Activated T-cell treated with anti-CD3 and anti-CD28 coated beads, Interleukin-2, amount 50 U/mL, for 4 hours (primary cell): ENCODE measurements around the gene GPR39. TPM values are rescaled to one million over a fixed set of nuclear protein-coding genes. Genes with fewer than 3 reads are reported as not detected.

Source experiments
- ATAC-seq, 2 donors: fragments of 200-7000 bp; cut with Tn5 transposase; one replicate each; pipeline ENCODE4 v1.10.0; 2021
- DNase-seq: peaks from one replicate; pipeline ENCODE4 v3.0.0-alpha.2; 2020
- H3K27me3 Mint-ChIP-seq: one replicate; pipeline ENCODE4 v1.8.0; 2021; ENCODE audit warnings: low read depth, mixed read lengths
- H3K36me3 Mint-ChIP-seq: one replicate; pipeline ENCODE4 v1.8.0; 2022; ENCODE audit warnings: mixed read lengths; ENCODE audit not compliant: insufficient read depth
- H3K4me1 Mint-ChIP-seq: one replicate; pipeline ENCODE4 v1.8.0; 2021; ENCODE audit warnings: low read depth, mixed read lengths
- H3K4me3 Mint-ChIP-seq: one replicate; pipeline ENCODE4 v1.8.0; 2021; ENCODE audit warnings: mild to moderate bottlenecking, moderate library complexity, mixed read lengths
- H3K9me3 Mint-ChIP-seq: one replicate; pipeline ENCODE4 v1.8.0; 2021; ENCODE audit warnings: mixed read lengths
- total RNA-seq, 3 donors: library from RNA; stranded (reverse); gene quantifications; one replicate each; pipeline ENCODE4 v1.2.1, GENCODE V29; 2021

GPR39 gene
- total RNA-seq, 3 donors from 2014 or later = not detected

DNA sequence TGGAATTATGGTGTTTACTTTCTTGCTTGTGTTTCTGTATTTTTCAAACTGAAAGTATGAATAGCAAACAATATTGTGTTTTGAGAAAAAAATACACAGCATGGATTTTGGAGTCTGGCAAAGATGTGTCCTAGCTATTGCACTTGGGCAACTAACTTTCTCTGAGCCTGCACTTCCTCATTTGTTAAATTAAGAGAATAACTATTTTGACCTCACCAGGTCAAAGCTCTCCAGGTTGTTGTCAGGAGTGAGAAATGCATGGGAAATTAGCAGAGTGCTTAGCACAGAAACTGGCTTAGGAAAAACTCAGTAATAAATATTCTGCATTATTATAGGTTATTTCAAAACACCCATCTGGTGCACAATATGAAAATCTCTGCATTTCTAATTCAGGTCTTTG, 225.2 kb downstream of the GPR39 start:
- DNase-seq (no peak), ATAC-seq (no peak)
- H3K27me3 Mint-ChIP-seq = no peaks in the 10 kb centered on the region
- no peaks in the 10 kb centered on the region for H3K36me3 Mint-ChIP-seq
- H3K4me3 Mint-ChIP-seq = no peak overlapping the region
- no peaks in the 10 kb centered on the region for H3K4me1 Mint-ChIP-seq
- H3K9me3 Mint-ChIP-seq = no peaks in the 10 kb centered on the region

DNA sequence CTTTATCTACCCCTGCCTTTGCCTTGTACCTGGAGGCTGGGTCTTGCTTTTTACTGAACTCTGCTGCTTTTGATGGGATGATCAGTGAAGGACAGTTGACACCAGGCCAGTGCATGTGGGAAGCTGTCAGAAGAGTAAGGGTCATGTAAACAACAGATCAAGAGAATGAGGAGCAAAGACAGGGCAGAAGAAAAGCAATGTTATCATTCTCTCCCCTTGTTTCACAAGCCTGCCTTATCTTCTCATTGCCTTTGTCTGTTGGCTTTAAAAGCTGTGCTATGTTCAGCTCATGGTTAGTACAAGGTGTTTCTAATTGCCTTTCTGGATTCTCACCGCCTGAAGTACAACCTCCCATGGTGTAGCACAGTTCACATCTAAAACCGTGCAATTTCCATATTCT, 225.8 kb downstream of the GPR39 start:
- peaks cover 1% of the 10 kb centered on the region for H3K27me3 Mint-ChIP-seq
- no peak for DNase-seq
- H3K36me3 Mint-ChIP-seq = no peaks in the 10 kb centered on the region
- no peaks in the 10 kb centered on the region for H3K9me3 Mint-ChIP-seq
- no peak overlapping the region for H3K4me3 Mint-ChIP-seq
- ATAC-seq = no peak
- H3K4me1 Mint-ChIP-seq = no peaks in the 10 kb centered on the region

- DNase-seq (no peak), ATAC-seq (no peak)
- Mint-ChIP-seq H3K9me3 (no peaks in the 10 kb centered on the region), H3K4me3 (no peak overlapping the region), H3K27me3 (peaks cover 1% of the 10 kb centered on the region), H3K4me1 (no peaks in the 10 kb centered on the region), H3K36me3 (no peaks in the 10 kb centered on the region)
Measured at GRCh38 chr2:132645176-132645575, 228.6 kb downstream of the GPR39 start.

DNA sequence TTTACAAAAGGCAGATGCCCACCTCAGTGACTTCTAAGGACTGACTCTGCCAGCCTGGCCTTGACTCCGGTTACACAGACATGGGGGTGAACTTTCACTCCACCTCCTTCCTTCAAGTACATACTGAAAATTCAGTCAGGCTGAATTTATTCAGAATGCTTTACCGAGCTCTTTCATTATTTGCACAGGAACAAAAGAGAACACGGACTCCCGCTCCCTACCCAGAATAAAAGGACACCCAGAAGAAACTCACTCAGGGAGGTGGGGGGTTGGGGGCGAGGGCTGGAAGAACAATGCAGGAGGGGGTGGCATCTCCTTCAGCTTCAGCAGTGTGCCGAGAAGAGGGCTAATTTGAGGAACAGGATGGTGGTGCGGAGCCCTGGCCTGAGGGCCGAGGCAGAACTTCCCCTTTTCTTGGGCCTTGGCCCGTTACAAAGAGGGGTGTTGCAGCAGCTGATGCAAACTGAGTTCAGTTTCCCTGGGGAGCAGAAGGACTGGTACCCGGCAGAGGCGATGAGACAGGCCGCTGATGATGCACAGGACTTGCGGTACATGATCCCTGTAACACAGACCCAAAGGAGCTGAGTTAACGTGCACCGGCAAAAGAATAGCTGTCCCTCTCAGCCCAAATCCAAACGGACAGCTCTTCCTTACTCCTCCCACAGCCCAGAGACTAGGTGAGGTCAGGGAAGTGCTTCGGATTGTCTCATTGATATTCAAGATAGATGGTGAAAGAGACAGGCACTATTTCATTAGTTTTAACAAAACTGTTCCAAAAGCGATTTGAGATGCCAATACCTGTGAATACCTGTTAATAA, 229.3 kb downstream of the GPR39 start:
- Mint-ChIP-seq H3K36me3 (no peaks in the 10 kb centered on the region), H3K27me3 (peaks cover 3% of the 10 kb centered on the region), H3K4me1 (no peaks in the 10 kb centered on the region), H3K9me3 (no peaks in the 10 kb centered on the region), H3K4me3 (no peak overlapping the region)
- no peak for ATAC-seq
- no peak for DNase-seq

- no peaks in the 10 kb centered on the region for H3K36me3 Mint-ChIP-seq
- H3K4me1 Mint-ChIP-seq = no peaks in the 10 kb centered on the region
- ATAC-seq (no peak), DNase-seq (no peak)
- H3K4me3 Mint-ChIP-seq = no peak overlapping the region
- peaks cover 4% of the 10 kb centered on the region for H3K27me3 Mint-ChIP-seq
- no peaks in the 10 kb centered on the region for H3K9me3 Mint-ChIP-seq
Measured at GRCh38 chr2:132646540-132647108, 230.0 kb downstream of the GPR39 start.

DNA sequence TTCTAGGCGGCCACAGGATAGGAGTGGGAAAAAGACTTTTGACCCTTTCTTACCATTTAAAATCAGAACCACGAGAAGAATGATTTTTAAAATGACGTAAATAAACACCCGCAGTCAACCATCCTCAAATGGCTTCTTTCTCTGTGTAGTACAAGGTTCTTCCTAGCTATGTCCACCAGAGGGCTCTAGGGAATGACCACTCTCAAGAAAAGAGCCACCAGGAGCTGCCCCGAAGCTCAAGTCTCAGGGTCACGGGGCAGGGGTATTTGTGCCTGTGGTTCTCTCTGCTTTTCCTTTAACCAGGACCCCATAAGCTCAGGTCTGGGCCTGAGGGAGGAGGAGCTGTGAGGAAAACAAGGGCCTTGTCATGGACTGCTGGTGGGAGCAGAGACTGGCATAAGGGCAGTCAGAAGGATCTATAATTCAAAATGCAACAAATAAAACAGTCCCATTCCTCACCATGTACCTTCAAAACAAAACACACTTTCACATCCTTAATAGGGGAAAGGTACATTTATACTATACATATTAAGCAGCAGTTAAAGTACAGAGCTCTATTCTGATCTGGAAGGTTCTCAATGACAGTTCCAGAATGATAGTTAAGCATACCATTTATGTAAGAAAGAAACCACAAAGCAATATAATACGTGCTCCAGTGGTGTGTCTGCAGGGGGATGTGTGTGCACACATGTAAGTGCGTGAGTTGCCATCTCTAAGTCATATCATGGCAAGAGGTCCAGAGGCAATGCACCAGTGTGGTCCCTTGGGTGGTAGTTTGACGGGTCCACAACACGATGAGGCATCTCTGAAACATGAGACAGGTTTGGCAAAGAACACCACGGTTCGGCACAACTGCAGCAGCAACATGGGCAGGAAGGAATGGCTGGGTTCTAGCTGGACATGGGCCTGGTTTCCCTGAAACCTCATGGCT, 234.8 kb downstream of the GPR39 start:
- Mint-ChIP-seq H3K36me3 (no peaks in the 10 kb centered on the region), H3K4me3 (no peak overlapping the region), H3K9me3 (no peaks in the 10 kb centered on the region), H3K27me3 (peaks cover 4% of the 10 kb centered on the region), H3K4me1 (no peaks in the 10 kb centered on the region)
- DNase-seq = no peak
- no peak for ATAC-seq

DNA sequence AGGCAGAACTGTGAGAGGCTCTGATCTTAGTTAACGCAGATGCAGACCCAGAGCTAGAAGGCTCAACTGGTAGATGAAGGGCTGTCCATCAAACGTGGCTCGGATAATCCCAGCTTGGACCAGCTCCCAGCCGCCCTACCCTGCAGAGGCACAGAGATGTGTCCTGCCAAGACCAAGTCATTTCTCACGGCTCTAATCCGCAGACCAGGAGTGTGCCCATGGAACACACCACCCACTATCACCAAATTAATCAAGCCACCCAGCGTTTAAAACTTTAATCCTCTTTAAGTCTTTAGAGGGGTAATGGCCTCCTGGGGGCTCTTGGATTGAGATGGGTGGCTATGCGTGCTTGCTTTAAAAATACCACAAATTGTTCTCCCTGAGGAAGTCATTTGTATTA, 235.9 kb downstream of the GPR39 start:
- Mint-ChIP-seq H3K36me3 (no peaks in the 10 kb centered on the region), H3K27me3 (peaks cover 2% of the 10 kb centered on the region), H3K9me3 (no peaks in the 10 kb centered on the region), H3K4me1 (no peaks in the 10 kb centered on the region), H3K4me3 (no peak overlapping the region)
- ATAC-seq (no peak), DNase-seq (no peak)

DNA sequence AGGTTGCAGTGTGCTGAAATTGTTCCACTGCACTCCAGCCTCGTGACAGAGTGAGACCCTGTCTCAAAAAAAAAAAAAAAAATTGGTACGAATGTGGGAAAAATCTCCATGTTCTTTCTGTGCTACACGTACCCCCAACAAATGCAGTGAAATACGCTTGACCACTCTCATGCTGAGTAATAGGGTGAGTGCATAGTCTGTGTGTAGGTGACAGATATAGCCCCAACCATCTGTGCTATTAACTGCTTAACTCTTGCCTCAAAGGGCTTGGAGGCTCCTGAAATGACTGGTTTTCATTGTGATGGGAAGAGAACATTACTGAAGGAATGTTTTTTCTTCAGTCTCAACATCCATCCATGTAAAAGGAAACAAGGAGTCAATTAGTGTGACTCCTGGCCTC, 237.7 kb downstream of the GPR39 start:
- no peaks in the 10 kb centered on the region for H3K9me3 Mint-ChIP-seq
- no peaks in the 10 kb centered on the region for H3K4me1 Mint-ChIP-seq
- DNase-seq = no peak
- H3K4me3 Mint-ChIP-seq = no peak overlapping the region
- peaks cover 2% of the 10 kb centered on the region for H3K27me3 Mint-ChIP-seq
- ATAC-seq = no peak
- no peaks in the 10 kb centered on the region for H3K36me3 Mint-ChIP-seq

DNA sequence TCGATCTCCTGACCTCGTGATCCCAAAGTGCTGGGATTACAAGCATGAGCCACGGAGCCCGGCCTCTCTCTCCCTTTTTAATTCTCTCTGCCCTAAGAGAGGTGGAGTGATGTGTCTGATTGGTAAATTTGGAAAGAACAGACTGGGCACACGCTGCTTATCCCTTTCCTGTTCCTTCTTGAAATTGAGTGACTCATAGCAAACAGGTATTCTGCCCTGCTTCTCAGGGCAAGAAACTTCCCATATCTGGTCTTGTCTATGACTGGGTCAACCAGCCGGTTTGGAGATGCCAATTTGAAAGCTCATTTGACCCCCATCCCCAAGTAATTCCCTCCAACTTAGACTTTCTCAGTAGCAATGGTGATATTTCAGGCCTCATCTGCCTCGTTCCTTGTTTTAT, 238.4 kb downstream of the GPR39 start:
- ATAC-seq (no peak), DNase-seq (no peak)
- Mint-ChIP-seq H3K4me3 (no peak overlapping the region), H3K36me3 (no peaks in the 10 kb centered on the region), H3K27me3 (peaks cover 2% of the 10 kb centered on the region), H3K4me1 (no peaks in the 10 kb centered on the region), H3K9me3 (no peaks in the 10 kb centered on the region)

DNA sequence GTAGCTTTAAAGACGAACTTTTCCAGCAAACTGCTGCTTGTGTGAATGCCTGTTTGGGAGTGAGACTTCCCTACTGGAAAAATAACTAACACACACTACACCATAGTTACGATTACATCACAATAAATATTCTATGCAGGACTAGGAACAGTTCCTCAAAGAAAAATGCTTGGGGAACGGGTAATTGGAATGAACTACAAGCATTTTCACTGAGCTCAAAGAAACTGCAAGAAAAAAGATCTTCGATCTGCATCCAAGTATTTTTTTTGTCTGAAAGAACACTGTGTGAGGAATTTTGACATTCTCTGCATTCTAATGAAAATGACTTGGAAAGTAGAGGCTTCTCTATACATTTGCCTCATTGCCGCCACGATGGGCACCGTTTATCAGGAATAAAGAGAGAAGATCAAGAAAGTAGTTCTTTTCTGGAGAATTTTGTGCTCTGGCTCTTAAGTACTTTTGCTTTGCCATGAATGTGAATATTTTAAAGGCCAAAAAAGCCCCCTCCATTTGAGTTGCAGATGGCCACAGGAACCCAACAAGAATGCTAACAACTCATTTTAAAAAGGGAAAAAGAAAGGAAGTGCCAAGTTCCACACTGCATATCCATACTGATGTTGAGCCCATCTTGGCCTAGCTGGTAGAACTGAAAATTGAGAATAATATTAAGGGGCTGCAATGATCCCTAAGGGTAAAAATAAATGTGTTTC, 239.8 kb downstream of the GPR39 start:
- Mint-ChIP-seq H3K4me1 (no peaks in the 10 kb centered on the region), H3K4me3 (no peak overlapping the region), H3K9me3 (no peaks in the 10 kb centered on the region), H3K36me3 (no peaks in the 10 kb centered on the region), H3K27me3 (no peaks in the 10 kb centered on the region)
- no peak for ATAC-seq
- DNase-seq = no peak

DNA sequence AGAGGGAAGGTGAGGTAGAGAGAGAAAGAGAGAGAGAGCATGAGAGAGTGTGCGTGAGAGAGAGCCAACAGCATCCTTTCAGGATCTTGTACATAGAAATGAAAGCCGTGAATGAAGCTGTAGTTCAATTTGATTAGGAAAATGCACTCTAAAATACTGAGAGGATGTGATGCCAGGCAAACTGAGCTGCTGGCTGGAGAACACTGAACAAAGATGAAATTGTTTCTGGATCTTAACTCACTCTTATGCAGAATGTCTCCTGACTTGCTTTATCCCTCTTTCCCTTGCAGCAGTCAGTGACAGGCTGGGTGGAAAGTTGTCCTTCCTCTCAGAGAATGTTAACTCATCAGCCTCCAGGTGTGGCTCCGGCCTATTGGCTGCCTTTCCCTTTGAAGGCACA, 242.7 kb downstream of the GPR39 start:
- H3K4me1 Mint-ChIP-seq = no peaks in the 10 kb centered on the region
- no peaks in the 10 kb centered on the region for H3K36me3 Mint-ChIP-seq
- peaks cover 3% of the 10 kb centered on the region for H3K27me3 Mint-ChIP-seq
- DNase-seq (no peak), ATAC-seq (no peak)
- no peak overlapping the region for H3K4me3 Mint-ChIP-seq
- no peaks in the 10 kb centered on the region for H3K9me3 Mint-ChIP-seq

DNA sequence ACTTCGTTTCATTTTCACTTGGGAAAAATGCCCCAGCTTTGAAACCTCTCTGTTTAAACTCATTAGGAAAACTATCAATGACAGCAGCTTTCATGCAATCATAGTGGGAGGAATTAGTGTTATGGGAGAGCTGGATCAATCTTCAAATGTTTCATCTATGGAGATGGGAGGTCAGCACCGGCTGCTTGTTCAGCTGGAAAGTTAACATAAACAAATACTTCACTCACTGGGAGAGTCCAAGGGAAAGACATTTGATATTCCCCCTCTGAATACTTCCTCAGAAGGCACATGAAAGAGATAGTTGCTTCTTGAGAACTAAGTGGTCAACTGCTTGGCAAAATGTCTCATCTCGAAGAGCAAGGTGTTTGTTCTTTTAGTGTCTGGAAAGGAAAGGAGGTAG, 246.1 kb downstream of the GPR39 start:
- DNase-seq = no peak

DNA sequence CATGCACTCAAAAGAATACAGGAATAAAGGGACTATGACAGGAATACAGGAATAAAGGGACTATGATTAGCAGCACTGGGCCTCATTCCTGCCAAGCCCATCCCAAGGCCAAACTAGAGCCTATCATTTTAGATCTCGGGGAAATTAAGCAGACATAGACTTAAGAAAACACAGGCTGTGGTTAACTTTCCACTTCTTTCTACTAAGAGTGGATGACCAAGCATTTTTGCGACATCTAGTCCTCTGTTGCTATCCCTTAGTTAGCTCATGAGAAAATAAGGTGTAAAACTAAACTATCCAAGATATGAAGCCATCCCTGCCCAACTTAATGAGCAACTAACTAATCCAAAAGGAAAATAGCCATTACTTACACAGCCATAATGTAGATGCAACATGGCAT, 247.5 kb downstream of the GPR39 start:
- Mint-ChIP-seq H3K4me1 (no peaks in the 10 kb centered on the region), H3K36me3 (no peaks in the 10 kb centered on the region), H3K4me3 (no peak overlapping the region), H3K9me3 (no peaks in the 10 kb centered on the region), H3K27me3 (peaks cover 19% of the 10 kb centered on the region)
- ATAC-seq = no peak
- DNase-seq = no peak

More for the DNA sequence above, 246.1 kb downstream of the GPR39 start:
- Mint-ChIP-seq H3K9me3 (no peaks in the 10 kb centered on the region), H3K27me3 (peaks cover 9% of the 10 kb centered on the region), H3K36me3 (no peaks in the 10 kb centered on the region), H3K4me3 (no peak overlapping the region), H3K4me1 (no peaks in the 10 kb centered on the region)
- ATAC-seq = no peak
